GM12874 (cell line): Measurements from ENCODE around the gene EHMT1.

Experiments used
- TF ChIP-seq, protein P1 (sequence below): IDR thresholded peaks from 2 replicates; pipeline ENCODE4 v1.5.1; 2011; ENCODE audit warnings: low read depth, mild to moderate bottlenecking, control low read depth, low read length, moderate library complexity; ENCODE audit not compliant: insufficient read depth

The EHMT1 gene

DNA sequence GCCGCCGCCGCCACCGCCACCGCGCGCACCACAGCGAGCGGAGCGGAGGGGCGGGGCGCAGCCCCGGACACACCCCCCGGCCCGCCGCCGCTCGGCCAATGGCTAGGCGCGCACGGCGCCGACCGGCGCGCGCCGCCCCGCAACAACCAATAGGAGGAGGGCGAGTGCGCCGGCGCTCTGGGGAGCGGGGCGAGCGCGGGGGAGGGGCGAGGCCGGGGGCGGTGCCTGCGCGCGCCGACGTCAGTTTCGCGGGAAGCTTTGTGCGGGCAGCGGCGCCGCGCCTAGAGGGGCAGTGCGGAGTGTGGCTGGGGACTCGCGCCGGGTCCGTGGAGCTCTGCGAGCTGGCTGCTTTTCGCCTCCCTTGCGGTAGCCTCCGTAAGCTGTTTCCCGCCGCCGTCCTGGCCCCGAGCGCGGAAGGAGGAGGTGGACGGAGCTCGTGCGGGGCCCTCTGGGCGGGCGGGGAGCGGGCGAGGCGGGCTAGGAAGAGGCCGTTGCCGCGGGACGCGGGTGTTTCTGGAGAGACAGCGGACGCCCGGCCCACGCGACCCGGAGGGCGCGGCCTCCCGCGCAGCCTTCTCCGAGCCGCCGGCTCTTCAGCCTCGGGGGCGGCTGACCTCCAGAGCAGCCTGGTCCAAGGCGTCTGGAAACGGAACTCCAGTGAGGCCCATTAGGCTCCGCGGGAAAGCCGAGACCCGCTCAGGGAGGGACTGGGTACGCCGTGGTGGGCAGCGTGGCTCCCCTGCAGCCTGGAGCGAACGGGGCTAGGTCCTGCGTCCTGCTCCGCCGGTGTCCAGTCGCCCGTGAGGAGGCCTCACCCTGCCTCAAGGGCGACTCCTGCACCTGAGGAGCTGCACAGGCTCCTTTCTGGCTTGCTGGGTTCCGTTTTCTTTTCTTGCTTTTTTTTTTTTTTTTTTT lies 28.1 kb upstream of the EHMT1 start, which contains the start of gene ZMYND19:
Gene ZMYND19 (minus strand): TSS at position 44 of the 915 bp plus-strand sequence. CDS start 249 bp downstream, outside the sequence.
- TF ChIP-seq, protein P1, sequence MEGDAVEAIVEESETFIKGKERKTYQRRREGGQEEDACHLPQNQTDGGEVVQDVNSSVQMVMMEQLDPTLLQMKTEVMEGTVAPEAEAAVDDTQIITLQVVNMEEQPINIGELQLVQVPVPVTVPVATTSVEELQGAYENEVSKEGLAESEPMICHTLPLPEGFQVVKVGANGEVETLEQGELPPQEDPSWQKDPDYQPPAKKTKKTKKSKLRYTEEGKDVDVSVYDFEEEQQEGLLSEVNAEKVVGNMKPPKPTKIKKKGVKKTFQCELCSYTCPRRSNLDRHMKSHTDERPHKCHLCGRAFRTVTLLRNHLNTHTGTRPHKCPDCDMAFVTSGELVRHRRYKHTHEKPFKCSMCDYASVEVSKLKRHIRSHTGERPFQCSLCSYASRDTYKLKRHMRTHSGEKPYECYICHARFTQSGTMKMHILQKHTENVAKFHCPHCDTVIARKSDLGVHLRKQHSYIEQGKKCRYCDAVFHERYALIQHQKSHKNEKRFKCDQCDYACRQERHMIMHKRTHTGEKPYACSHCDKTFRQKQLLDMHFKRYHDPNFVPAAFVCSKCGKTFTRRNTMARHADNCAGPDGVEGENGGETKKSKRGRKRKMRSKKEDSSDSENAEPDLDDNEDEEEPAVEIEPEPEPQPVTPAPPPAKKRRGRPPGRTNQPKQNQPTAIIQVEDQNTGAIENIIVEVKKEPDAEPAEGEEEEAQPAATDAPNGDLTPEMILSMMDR, result no peak

DNA sequence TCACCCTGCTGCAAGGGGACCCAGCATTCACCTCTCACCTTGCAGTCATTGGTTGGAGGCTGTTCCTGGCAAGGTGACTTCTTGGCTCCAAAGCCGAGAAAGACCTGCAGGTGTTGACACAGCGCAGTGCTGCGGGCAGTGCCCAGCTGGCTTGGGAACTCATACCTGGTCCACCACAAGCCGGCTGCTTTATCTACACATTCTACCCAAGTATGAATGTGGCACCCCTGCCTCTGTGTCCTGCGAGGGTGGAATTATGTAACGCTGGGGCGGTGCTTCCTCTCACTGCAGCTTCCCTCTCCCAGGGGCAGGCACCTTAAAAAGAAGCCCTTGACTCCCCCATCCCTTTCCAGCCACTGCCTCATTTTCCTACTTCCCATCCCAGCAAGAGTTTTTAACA lies 26.0 kb upstream of the EHMT1 start:
- TF ChIP-seq, protein P1, result no peak

DNA sequence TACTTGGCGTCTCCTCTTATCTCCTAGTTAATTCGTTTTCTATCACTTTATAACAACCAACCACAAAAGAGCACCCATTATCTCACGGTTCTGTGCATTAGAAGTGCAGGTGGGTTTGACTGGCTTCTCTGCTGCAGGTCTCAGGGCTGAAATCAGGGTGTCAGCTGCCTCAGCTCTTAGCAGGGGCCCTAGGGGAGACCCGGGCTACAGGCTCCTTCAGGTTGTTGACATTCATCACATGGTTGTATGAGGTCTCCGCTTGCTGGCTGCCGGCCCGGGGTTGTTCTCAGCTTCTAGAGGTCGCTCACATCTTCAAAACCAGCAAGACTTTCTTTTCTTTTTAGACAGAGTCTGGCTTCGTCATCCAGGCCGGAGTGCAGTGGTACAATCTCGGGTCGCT lies 25.6 kb upstream of the EHMT1 start:
- TF ChIP-seq, protein P1, result no peak

DNA sequence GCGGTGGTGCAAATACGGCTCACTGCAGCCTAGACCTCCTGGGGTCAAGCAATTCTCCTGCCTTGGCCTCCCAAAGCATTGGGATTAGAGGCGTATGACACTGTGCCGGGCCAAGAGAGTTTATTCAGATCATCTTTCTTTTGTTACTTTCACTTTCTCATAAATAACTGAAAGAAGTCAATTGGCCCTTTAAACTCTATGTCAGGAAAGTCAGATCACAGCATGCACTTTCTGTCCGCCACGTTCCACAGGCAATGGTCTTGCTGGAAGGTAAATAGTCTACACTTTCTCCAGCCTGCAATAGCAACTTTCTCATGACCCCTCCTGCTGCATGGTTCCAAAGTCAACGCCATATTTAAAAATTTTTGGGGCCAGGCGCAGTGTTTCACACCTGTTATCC lies 19.9 kb upstream of the EHMT1 start:
- TF ChIP-seq, protein P1, result no peak

DNA sequence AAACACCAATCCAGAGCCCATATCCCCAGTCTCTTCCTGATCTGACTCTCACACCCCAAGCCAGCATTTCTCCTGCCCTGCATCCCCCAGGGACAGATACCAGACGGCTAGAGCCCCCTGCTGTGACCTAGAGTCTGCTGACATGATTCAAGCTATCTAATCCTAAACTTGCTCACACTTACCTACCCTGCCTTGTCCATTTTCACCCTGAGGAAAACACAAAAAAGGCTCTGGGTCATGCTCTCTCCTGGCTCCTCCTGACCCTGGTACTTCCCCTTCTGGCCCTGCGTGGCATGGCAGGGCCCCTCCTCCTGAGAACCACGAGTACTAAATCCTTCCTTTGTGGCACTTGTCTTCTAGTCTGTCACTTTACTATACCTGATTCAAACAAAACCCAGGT lies 16.1 kb upstream of the EHMT1 start:
- TF ChIP-seq, protein P1, result no peak

DNA sequence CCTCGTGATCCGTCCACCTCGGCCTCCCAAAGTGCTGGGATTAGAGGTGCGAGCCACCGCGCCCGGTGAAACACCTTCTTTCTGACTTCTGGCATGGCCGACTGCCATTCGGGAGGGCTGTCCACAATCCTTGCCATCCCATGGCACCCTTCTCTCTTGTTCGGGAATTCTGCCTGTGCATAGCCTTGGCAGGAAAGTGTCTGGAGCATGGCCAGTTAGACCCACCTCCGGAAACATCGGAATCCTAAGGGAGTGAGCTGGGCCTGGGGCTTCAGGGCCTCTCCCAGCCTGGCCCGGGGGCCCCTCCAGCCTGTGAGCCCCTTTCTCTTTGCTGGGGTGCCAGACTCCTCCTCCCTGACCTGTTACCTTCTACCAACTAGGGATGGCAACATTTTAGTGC lies 14.9 kb upstream of the EHMT1 start:
- TF ChIP-seq, protein P1, result no peak

DNA sequence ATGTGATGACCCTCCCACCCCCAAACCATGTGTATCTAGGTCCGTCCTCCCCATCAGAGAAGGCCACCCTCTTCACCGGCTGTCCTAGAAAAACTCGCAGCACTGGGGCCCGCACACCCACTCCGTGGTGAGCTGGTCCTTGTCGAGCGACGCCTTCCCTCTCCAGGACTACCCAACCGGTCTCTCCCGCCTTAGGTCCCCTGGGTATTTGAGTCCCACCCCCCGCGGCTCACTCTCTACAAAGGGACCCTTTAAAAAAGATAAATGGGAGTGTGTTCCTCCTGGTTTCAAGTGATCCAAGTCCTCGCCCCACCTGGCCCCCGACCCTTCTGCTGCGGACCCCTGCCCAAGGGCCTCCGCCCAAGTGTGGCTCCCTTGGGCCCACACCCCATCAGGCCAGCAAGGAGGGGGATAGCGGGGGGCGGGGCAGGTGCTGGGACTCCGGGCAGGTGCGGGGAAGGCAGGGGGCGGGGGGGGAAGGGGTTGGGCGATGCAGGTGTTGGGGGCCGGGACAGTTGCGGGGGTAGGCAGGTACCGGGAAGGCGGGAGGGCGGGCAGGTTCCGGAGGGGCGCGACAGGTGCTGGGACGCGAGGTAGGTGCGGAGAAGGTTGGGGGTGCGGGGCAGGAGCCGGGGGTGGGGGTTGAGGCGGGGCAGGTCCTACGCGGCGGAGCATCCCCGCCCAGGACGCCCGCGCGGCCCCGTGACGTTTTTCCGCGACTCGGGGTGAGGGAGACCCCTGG lies 14.3 kb upstream of the EHMT1 start:
- TF ChIP-seq, protein P1, result no peak
